ENCODE results near the gene TCF4.

DNA sequence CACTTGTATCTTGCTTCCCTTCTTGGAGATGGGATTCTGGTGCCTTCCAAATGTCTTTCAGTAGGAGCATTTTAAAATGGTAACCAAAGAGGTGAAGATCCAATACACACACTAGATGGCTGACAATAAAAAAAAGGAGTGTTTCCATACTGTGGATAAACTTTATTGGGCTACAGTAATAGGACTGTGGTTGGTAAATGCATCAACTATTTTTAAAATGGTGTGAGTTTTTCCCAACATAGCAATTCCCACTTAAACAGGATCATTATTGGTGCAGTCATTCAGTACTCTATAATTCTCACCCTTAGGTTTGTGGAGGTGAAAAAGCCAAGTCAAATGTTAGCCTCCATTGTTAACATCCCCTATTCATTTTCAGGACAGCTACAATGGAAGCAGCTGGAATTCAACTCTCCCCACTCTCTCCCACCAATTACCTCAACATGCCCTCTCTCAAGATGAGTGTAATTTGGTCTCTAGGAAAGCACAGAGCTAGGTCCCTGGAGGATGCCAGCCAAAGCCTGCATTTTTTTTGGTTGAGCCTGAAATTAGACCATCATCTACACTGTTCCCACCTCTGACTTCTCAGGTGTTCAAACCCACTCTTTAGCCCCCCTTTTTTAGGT lies 273.3 kb downstream of the TCF4 start:
- TF ChIP-seq CTCF (IDR thresholded peaks at IDR 0.05) (no peak), POLR2AphosphoS5 (IDR thresholded peaks at IDR 0.05) (no peak), POLR2A (IDR thresholded peaks at IDR 0.05) (no peak), EP300 (IDR thresholded peaks at IDR 0.05; ENCODE audit: low read depth) (no peak)
